VCaP (cell line): ENCODE results near the gene DCLK2.

Experiments used
- H3K27ac ChIP-seq: fragments of 450-650 bp; 2 replicates; pipeline ENCODE4 v1.5.1; 2017
- TF ChIP-seq, protein P1 (sequence below): fragments of 450-650 bp; conservative IDR thresholded peaks from 2 replicates; pipeline ENCODE4 v1.5.1; 2017; ENCODE audit warnings: mild to moderate bottlenecking, moderate library complexity

The DCLK2 gene

DNA sequence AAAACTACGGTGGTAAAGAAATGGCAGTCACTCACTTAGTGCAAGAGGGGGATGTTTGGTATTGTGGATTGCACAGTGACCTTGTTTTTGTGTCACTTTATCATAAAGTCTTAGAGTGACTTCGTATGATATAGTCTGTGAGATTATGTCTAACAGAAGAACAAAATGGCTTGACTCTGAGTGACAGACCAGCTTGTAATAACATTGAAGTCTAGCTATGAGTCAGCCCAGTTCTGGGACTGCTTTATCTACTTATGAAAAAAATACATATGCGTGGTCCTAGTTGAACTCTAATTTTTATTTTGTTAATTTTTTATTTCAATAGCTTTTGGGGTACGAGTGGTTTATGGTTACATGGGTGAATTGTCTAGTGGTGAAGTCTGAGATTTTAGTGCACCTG lies 20.0 kb downstream of the DCLK2 start:
- no peak overlapping the region for H3K27ac ChIP-seq
- TF ChIP-seq, protein P1, sequence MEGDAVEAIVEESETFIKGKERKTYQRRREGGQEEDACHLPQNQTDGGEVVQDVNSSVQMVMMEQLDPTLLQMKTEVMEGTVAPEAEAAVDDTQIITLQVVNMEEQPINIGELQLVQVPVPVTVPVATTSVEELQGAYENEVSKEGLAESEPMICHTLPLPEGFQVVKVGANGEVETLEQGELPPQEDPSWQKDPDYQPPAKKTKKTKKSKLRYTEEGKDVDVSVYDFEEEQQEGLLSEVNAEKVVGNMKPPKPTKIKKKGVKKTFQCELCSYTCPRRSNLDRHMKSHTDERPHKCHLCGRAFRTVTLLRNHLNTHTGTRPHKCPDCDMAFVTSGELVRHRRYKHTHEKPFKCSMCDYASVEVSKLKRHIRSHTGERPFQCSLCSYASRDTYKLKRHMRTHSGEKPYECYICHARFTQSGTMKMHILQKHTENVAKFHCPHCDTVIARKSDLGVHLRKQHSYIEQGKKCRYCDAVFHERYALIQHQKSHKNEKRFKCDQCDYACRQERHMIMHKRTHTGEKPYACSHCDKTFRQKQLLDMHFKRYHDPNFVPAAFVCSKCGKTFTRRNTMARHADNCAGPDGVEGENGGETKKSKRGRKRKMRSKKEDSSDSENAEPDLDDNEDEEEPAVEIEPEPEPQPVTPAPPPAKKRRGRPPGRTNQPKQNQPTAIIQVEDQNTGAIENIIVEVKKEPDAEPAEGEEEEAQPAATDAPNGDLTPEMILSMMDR, result no peak

DNA sequence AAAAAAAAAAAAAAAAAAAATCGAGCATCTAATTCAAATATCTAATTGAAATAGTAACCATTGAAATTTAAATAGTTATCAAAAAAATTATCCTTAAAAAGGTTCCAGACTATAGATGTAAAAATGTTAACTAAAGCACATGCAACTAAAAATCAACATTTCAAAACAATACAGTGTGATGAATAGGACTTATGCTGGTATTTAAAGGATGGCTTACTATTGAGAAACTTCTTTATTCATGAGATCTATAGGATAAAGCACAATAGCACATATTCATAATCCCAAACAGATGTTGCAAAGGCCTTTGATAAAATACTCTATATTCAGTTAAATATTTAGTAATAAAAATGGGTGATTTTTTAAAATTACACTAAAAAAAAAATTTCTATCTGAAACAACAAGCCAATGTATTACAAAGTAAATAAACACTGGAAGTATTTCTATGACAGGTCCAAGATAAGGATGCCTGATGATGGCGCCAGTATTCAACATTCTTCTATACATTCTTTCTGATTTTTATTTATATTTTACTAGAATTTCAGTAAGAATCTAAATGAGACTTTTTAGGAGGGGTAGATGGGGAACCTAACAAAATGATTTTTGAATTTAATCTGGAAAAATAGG lies 26.3 kb downstream of the DCLK2 start:
- TF ChIP-seq, protein P1, result no peak
- H3K27ac ChIP-seq, result no peak overlapping the region

DNA sequence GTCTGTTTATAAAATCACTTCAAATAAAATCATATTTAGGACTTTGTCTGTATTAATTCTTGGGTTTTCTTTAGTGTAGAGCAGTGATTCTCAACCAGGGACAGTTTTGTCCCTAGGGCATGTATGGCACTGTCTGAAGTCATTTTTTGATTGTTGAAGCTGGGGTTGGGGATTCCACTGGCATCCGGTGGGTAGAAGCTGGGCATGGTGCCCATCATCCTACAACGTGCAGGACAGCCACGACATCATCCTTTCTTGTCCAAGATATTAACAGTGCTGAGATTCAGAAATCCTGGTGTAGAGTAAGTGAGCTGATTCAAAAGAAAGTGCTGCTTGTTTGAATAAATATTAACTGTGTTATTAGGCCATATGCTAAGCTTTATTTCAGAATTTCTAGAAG lies 28.6 kb downstream of the DCLK2 start:
- TF ChIP-seq, protein P1, result no peak
- H3K27ac ChIP-seq, result no peak overlapping the region

DNA sequence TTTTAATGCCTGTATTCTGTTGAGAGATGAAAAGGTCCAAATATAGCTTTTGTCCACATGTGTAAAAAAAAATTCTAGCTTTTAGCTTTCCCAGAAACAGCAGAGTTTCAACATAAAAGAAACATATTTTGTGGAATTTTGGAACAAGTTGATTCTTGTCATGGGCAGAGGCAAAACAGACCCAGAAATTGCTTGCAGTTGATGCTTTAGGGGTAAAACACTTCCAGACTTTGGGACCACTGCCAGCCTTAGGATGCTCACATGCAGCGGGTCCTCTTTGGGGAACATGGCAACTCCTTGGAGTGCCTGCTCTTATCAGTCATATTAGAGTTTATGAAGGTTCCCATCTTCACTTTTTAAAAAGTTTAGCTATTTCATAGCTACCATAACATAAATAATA lies 30.4 kb downstream of the DCLK2 start:
- H3K27ac ChIP-seq, result no peak overlapping the region
- TF ChIP-seq, protein P1, result no peak

DNA sequence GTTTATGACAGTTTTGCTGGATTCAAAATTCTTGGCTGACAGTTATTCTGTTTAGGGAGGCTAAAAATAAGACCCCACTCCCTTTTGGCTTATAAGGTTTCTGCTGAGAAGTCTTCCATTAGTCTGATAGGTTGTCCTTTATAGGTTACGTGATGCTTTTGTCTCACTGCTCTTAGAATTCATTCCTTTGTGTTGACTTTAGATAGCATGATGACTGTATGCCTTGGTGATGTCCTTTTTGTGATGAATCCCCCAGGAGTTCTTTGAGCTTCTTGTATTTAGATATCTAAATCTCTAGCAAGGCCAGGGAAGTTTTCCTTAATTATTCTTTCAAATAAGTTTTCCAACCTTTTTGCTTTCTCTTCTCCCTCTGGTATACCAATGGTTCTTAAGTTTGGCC lies 36.4 kb downstream of the DCLK2 start:
- TF ChIP-seq, protein P1, result no peak
- H3K27ac ChIP-seq, result no peak overlapping the region

DNA sequence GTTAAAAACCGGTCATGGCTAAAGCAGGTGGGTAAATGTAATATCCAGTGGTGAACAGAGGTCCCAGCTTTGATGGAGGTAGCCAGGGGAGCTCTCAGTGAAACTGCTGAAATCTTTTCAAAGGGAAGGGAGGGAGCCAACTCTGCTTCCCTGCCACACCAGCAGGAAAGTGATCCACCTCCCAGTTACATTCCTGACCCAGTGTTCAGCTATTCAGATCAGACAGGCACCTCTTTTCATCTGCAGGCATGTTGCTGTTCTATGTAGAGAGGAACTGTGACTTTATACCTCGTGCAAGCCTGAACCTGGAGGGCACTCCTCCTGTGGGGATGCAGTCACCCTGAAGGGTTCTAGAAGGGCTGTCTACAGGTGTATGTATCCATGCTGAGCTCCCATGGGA lies 37.6 kb downstream of the DCLK2 start:
- H3K27ac ChIP-seq, result no peak overlapping the region
- TF ChIP-seq, protein P1, result no peak

DNA sequence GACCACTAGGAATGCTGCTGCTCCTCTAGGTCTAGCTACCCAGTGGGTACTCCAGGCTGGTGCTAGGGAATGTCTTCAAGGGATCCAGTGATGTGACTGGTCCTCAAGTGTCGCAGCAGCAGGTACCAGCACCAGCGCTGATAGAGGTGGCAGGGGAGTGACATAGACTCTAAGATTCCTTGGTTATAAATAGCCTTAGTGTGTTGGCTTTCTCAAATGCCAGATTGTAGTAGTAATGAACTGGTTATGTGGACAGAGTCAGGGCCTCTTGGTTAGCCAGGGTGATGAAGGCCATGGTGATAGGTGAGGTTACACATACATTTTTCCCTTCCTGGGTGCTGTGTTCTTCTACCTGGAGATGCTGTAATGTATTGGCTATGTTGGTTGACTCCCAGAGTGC lies 38.3 kb downstream of the DCLK2 start:
- no peak overlapping the region for H3K27ac ChIP-seq
- TF ChIP-seq, protein P1, result no peak

DNA sequence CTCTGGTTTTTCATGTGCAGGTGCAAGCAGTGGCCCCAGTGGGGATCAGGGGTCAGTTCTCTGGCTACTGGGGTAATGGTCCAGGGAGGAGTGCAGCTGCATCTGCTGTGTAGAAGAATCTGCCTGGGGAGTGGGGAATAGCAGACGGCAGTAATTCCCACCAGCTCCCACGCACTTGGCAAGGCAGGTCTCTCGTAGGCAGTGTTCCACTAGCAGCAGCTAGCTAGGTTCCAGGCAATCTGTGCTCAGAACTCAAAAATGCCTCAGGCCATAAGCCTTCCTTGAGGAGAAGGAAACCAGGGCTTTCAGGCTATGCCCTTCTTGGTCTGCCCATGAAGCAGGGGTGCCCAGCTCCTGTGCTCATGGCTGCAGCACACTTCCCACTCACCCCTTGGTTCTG lies 38.8 kb downstream of the DCLK2 start:
- TF ChIP-seq, protein P1, result no peak
- no peak overlapping the region for H3K27ac ChIP-seq
